Measurements from ENCODE around the gene DEXI.
"Not testable (repeated sequence)": the region's sequence is repeated elsewhere in the genome, so short reads cannot be mapped to it uniquely, and the experiment has no call there.

DEXI gene

DNA sequence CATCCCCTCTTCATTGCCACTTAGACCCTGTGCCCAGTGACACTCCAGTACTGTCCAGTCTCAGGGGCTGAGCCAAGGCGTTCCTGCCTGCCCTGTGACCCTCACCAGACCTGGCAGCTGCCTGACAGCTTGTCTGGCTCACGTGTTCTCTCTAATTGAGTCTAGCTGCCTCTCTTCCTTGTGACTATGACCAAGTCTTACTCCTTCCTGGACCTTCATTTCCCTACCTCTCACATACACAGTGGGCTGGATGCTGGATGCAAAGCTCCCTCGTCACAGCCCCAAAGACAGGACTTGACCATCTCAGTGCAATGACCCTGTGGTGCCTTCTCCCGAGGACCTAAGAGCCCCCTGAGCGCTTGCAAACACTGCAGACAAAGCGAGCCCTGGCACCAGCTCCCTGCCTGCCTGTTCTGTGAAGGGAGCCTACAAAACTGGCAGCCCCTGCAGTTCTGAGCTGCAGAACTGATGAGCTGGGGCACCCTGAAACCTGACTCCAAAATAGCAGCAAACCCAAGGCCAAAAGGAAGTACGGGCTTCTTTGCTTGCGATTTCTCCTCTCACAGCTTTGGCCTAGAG, 1.7 kb downstream of the DEXI start:
- DNase-seq, result no peak

- no peak for DNase-seq
Observed at GRCh38 chr16:10939649-10940234, 2.5 kb downstream of the DEXI start.

DNA sequence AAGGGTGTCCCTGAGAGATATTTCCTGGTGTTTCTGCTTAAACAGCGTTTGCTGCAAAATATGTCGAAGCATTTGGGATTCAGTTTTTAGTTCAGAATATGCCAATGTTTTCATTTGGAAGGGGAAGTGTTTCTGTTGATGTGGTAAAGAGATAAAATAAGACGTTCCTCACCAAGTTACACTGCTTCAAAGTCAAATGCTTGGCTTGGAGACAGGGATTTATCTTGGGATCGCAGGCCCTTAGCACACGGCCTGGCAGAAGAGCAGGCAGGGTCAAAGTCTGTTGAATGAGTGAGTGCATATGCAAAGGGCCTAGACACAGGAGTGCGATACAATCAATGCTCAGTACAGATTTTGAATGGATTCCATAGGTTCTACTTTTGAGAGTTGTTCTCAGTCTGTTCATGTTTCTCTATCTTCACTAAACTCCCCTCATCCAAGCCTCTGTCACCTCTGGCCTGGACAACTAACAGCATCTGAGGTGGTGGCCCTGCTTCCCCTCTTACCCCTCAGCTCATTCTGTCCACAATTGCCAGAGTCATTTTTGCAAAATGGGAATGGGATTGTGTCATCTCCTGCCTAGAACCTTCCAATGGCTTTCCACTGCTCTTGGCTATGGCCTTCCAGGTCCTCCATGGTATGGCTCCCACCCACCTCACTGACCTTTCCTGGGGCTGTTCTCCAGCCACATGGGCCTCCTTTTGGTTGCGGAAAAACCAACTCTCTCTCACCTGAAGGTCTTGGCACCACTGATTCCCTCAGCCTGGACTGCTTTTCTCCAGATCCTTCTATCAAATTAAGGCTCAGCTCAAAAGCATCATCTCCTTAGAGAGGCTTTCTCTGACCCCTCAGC, 3.2 kb downstream of the DEXI start:
- no peak for DNase-seq

DNA sequence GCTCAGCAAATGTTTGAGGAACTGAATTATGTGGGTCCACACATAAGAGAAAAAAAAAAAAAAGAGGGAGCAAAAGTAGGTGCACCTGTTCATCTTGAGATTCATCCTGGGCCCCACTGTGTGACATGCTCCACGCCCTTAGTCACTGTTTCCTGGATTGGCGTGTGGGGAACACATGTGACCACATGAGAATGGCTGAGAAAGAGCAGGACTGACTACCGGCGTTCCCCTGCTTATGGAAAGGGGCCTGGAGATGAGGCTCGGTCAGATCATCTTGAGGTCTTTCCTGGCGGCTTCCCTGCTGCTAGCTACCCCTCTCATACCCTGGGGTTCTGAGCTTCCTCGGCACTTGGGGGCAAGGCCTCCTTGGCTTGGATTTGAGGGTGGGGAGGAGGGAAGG, 3.9 kb downstream of the DEXI start:
- DNase-seq, result peak in 1 of 2 donors; percentile 16

DNA sequence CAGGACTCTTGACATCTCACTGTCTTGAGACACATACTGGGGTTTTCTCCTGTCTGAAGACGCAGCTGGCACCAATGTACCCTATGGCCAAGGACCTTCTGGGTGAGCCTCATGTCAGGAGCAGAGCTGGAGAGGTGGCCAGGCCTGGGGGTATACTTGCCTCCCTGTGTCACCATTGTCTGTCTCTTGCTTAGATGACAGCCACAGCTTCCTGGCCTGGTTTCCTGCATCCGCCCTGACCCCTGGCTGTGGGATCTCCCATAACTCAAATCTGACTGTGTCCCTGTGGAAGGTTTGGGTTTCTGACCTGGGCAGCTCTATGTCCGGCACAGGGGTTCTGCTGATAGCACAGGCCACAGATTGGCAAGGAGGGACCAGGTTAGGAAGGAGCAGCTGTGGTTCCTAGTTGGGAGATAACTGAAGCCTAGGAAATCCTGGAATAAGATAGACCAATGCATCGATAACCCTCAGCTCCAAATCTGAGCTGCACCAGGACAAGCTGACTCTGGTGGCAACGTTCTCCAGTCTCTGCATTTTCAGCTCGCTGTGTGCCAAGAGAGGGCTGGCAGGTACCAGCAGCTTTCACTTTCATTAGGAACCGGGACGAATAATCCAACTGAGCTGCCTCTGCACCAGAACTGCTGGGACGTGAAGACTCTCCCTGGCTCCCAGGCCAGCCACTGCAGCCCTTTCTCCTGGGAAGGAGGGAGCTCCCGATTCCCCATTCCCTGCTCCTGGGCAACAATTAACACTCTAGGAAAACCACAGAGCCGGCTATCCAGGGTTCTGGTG, 5.0 kb downstream of the DEXI start:
- DNase-seq, result no peak

DNA sequence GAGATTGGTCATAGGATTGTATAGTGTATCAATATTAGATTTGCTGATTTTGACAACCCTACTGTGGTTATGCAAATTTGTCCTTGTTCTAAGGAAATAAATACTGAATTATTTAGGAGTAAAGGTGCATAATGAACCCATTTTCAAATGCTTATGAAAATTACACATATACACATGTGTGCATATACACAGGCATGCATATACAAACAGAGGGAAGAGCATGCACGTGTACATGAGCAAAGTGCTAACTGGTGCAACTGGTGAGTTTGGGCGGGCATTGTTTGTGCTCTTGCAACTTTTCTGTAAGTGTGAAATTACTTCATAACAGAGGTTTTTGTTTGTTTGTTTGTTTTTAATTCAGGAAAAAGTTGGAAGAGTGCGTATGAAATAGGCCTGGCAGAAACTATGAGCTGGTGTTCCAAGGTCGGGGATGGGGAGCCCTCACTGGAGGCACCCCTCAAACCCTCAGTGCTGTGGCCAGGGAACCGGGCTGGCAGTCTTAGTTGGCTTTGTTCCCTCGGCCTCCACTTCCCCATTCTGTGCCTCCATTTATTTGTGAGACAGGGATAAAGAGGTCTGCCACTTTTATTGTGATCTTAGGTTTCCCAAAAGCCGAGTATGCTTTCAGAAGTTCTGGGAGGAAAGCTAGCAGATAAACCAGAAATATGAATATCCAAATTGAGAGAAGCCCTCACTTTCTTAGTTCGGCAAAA, 5.8 kb downstream of the DEXI start:
- DNase-seq, result no peak

GRCh38 chr16:10935226-10935915, 6.9 kb downstream of the DEXI start:
- no peak for DNase-seq

DNA sequence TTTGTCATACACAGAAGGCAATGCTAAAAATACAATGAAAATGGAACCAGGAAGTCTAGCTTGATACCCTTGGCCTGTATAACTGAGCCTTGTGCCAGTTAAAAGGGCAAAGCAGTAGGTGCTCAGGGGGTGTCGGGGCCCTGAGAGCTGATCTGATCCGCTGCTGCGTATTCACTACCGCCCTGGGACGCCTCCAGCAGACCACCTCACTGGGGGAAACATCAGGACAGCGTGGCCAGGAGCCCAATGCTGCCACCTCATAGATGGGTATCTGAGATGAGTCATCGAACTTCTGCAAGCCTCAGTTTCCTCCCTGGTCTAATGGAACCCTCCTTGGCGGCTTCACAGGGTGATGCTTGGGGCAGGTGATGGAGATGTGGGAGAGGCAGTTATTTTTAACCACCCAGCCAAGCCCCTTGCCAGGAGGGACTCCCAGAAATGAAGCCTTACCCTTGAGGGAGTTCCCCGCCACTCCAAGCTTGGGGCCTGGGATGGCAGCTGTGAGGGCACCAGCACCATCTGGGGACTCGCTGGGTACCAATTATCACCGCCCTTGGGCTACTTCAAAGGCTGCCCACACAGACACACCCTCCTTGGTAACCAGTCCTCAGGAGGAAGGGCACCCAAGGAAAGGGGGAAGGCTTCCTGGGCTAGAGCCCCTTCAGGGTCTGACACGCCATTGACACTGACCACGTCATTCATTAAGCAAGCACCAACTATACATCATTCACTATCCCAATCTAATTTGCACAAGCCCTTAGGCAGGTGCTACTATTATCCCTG, 7.8 kb downstream of the DEXI start:
- no peak for DNase-seq

DNA sequence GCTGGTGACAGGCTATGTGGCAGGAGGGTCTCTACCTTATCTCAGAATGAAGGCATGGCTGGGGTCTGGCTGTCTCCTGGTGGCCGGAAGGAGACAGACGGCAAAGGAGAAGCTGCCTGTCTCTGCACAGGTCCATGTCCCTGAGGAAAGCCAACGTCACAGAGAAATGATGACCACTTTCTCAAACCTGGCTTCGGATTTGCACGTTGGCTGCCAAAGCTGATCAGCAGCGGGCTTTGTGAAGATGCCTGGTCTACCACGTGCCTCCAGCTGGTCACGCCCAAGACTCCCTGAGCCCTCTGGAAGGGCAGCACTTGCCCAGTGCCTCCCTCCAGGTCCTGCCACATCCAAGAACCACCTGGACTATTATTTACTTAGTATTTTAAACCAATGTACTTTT, 8.4 kb downstream of the DEXI start:
- no peak for DNase-seq

GRCh38 chr16:10932959-10933710, 9.1 kb downstream of the DEXI start:
- DNase-seq, result no peak

- DNase-seq, result no peak
Observed at GRCh38 chr16:10931977-10932632, 10.2 kb downstream of the DEXI start.

DNA sequence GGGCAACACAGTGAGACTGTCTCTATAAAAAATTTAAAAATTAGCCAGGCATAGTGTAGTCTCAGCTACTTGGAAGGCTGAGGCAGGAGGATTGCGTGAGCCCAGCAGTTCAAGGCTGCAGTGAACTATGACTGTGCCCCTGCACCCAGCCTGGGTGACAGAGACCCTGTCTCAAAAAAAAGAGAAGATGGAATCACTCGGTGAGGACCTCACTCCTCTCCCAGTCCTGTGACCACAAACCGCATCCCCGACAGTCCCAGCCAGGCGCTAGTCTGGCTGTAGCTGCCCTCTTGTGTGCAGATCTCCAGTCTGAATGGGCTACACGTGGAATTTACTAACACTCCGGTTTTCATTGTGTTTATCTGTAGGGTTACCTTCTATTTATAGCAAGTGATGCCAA, 11.1 kb downstream of the DEXI start:
- DNase-seq, result no peak

GRCh38 chr16:10930755-10931093, 11.5 kb downstream of the DEXI start:
- DNase-seq, result no peak

- no peak for DNase-seq
Observed at GRCh38 chr16:10929853-10930754, 12.2 kb downstream of the DEXI start.

DNA sequence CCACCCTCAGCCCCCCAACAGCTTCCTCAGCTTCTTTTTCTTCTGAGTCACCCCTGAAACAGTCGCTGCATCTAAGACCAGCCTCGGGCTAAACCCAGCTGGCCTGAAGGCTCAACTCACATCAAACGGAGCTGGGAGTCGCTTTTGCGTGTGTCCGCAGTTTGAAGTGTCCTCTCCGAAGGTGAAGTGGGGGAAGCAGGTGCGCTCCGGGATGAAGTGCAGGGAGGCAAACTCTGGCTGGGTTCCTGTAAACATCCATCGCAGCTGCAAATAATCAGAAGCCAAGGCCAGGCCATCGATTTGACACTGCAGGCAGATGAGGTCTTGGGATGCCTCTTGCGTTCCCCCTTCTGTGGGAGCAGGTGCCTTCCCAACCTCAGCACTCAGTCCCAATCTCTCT, 13.2 kb downstream of the DEXI start:
- DNase-seq, result not testable (repeated sequence)

DNA sequence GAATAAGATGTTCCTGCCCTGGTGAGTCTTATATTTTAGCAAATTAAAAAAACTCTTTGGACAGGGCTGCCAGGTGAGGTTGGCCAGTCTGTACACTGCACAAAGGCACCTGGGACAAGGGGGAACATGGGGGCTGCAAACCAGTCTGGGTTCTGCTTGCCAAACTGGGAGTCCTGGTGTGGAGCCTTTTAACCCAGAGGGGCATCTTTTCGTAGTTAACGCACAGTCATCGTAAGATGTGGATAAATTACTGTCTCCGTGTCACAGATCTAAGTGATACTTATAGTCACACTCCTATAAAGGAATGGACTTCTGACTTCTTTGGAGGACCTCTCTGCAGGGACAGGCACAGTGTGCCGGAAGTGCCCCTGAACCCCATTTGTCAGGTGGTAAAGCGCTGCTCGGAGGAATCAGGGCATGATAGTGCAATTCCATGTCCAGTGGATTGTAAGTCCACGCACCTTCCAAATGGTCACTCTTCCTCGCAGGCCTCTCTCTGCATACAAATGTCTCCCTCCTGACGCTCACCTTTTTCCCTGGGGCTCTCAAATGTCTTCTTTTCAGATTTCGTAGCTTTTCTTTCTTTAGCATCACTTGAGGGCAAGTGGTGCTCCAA, 14.7 kb downstream of the DEXI start:
- no peak for DNase-seq

DNA sequence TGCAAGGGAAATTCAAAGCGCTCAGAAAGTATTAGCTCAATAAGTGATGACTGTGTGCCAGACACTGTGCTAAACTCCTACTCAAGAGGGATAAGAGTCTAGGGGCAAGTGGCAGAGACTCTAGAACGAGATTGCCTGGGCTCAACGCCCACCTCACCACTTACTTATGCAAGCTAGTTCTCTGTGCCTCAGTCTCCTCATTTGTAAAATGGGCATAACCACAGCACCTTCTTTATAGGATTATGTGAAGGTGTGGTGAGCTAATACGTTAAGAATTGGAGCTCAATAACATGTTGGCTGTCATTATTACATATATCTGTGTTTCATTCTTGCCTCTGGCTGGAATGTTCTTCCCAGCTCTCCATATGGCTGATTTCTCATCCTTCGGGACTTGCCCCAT, 15.4 kb downstream of the DEXI start:
- no peak for DNase-seq

- DNase-seq, result no peak
Observed at GRCh38 chr16:10926094-10926493, 16.2 kb downstream of the DEXI start.

- not testable (repeated sequence) for DNase-seq
Observed at GRCh38 chr16:10925285-10925684, 17.0 kb downstream of the DEXI start.
